GM12874 (cell line): ENCODE results near the gene TRMT112.

Source experiments
- TF ChIP-seq, protein P1 (sequence below): IDR thresholded peaks from 2 replicates; pipeline ENCODE4 v1.5.1; 2011; ENCODE audit warnings: low read depth, mild to moderate bottlenecking, control low read depth, low read length, moderate library complexity; ENCODE audit not compliant: insufficient read depth

TRMT112 gene

DNA sequence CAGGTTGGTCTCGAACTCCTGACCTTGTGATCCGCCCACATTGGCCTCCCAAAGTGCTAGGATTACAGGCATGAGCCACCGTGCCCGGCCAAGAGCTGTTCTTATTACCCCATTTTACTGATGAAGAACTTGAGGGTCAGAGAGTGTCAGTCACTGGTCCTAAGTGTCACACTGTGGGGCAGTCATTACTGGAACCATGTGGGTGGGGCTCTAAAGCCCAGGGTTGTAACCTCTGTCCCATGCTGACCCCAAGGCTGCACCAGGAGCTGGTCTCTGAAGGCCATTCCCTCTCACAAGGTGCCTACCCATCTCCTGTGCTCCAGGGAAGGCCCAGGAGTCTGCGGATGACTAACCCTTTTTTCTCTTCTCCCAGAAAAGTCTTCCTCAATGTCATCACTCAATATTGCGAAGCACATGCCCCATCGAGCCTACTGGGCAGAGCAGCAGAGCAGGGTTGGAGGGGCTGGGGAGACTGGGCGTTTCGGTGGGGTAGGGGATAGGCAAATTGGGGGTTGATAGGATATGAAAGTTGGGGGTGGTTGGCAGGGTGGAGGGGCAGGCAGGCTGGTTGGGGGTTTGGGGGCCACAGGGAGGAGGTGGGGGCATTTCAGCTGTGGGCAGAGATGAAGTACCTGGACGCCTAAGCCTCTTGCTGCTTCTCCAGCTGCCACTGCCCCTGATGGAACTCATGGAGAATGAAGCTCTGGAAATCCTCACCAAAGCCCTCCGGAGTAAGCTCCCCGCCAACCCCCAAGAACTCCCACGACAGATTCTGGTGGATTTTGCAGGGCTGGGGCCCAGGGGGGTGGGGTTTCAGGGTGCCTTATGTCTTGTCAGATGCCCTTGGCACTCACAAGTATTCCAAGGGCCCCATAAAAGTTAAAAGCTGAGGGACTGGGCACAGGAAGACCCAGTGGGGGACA is 14.0 kb downstream of the TRMT112 start:
- TF ChIP-seq, protein P1, sequence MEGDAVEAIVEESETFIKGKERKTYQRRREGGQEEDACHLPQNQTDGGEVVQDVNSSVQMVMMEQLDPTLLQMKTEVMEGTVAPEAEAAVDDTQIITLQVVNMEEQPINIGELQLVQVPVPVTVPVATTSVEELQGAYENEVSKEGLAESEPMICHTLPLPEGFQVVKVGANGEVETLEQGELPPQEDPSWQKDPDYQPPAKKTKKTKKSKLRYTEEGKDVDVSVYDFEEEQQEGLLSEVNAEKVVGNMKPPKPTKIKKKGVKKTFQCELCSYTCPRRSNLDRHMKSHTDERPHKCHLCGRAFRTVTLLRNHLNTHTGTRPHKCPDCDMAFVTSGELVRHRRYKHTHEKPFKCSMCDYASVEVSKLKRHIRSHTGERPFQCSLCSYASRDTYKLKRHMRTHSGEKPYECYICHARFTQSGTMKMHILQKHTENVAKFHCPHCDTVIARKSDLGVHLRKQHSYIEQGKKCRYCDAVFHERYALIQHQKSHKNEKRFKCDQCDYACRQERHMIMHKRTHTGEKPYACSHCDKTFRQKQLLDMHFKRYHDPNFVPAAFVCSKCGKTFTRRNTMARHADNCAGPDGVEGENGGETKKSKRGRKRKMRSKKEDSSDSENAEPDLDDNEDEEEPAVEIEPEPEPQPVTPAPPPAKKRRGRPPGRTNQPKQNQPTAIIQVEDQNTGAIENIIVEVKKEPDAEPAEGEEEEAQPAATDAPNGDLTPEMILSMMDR, result no peak

DNA sequence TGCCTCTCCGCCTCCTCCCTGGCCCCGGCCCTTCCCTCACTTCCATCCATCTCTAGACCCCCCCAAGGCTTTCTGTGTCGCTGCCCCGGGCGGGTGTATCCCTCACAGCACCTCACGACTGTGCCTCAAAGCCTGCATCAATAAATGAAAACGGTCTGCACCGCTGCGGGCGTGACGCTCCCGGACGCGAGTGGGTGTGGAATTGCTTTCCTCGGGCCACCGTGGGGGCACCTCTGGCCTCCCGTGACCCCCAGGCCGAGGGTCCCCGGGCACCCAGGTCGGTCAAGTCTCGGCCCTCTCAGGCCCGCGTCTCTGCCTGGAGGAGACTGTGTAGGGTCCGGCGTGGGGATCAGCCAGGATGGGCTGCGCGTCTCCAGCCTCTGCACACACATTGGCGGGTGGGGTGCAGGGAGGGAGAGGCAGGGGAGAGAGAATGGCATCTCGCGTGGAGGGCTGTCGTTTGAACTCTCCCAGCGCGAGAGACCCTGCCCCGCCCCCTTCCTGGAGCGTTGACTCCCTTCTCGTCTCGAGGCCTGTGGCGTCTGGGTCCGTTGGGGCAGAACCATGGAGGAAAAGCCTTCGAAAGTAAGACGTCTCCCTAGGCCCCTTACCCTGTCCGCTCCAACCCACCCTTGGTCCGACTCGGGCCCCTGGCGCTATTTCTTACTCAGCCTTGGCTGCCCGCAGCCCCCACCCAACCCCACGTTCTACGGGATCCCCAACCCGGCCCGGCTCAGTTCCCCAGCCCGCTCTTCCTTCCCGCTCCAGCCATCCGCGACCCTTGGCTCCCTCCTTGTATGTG is 17.3 kb downstream of the TRMT112 start, which contains the start of gene CATSPERZ:
TSS of gene CATSPERZ (plus strand) at position 512 of the 802 bp plus-strand sequence. CDS start at position 565, 53 bp downstream.
- TF ChIP-seq, protein P1, result no peak

DNA sequence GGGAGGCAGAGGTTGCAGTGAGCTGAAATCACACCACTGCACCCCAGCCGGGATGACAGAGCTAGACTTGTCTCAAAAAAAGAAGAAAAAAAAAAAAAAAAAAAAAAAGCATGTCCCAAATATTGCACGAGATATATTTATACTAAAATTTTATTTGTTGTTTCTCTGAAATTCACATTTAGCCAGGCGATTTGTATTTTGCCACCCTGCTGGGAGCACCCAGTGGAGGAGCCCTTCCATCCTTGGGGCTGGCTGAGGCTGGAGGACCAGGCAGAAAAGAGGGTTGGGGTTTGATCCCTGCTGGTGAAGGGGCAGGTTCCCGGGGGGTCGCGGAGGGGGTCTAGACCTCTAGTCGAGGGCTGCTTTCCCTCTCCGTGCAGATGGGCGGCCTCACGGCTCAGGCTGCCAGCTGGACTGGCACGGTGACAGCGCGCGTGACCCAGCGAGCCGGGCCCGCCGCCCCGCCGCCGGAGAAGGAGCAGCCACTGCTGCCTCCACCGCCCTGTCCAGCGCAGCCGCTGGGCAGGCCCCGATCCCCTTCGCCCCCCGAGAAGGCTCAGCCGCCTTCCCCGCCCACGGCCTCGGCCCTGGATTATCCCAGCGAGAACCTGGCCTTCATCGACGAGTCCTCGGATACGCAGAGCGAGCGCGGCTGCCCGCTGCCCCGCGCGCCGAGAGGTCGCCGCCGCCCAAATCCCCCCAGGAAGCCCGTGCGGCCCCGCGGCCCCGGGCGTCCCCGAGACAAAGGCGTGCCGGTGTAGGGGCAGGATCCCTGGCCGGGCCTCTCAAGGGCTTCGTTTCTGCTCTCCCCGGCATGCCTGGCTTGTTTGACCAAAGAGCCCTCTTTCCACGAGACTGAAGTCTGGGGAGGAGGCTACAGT is 18.2 kb downstream of the TRMT112 start:
- TF ChIP-seq, protein P1, result no peak

DNA sequence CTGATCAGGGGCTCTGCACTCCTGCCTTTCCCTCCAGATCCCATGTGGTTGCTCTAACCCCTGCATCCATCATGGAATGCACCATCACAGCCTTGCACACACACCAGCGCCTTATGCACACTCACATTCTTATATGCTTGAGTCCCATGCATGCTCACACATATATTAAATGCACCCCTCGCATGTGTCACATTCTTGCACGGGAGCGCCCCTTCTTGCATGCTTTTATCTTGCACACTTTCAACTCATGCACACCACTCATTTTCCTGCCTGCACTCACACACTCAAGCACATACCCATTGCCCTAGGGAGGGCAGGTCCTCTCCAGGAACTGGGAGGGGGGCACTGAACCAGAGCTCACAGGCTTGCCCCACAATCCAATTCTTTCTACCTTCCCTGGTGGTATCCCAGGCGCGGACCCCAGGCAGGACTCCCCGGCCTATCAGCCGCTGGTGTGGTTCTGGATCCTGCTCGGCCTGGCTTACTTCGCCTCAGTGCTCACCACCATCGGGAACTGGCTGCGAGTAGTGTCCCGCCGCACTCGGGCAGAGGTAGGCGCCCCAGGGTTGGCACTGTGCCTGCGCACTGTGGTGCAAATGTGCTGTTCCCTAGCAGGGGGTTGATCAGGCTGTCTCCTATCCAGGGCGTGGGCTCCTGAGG is 19.5 kb downstream of the TRMT112 start:
- TF ChIP-seq, protein P1, result no peak

DNA sequence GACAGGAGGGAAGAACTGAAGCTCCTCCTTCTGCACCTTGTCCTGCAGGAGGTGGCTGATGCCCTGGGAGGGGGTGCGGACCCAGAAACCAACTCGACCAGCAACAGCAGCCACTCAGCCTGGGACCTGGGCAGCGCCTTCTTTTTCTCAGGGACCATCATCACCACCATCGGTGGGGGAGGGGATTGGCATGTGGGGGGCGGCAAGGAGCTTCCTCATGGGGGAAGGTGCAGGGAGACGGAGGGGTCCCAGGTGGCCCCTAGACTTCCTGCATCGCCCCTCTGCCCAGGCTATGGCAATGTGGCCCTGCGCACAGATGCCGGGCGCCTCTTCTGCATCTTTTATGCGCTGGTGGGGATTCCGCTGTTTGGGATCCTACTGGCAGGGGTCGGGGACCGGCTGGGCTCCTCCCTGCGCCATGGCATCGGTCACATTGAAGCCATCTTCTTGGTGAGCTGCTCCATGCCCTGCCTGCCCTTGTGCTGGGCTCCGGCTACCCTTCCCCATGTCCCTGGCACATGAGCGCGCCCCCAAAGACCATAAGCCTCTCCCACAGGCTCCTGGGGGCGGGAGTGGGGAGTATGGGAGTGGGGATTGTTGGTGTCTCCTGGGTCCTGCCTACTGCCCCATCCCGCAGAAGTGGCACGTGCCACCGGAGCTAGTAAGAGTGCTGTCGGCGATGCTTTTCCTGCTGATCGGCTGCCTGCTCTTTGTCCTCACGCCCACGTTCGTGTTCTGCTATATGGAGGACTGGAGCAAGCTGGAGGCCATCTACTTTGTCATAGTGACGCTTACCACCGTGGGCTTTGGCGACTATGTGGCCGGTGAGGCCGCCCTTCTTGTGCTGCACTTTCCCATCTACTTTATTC is 20.3 kb downstream of the TRMT112 start:
- TF ChIP-seq, protein P1, result no peak

DNA sequence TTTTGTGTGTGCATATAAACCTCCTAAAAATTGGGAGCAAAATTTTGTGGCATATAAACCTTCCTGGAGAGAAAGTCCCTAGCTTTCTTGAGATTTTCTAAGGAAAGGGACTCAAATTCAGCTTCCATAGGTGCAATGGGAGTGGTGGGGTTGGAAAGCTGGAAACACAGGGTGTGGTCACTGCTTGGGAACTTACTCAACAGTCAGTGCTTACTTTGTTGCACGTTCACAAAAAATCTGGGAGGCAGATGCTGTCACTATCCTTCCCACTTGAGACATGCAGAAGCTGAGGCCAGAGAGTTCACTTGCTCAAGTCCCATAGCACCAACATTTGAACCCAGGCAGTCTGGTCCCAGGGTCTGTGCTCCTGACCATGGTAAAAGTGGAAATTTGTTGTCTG is 21.1 kb downstream of the TRMT112 start:
- TF ChIP-seq, protein P1, result no peak
